HG03108 (cell line): ENCODE results near the gene RPLP1.
"Not testable (repeated sequence)": the region's sequence is repeated elsewhere in the genome, so short reads cannot be mapped to it uniquely, and the experiment has no call there.

ENCODE experiments used
- ATAC-seq: cut with Tn5 transposase; IDR thresholded peaks from one replicate; pipeline ENCODE4 v1.9.1; 2021; ENCODE audit warnings: moderate library complexity; ENCODE audit not compliant: unreplicated experiment

Gene RPLP1

DNA sequence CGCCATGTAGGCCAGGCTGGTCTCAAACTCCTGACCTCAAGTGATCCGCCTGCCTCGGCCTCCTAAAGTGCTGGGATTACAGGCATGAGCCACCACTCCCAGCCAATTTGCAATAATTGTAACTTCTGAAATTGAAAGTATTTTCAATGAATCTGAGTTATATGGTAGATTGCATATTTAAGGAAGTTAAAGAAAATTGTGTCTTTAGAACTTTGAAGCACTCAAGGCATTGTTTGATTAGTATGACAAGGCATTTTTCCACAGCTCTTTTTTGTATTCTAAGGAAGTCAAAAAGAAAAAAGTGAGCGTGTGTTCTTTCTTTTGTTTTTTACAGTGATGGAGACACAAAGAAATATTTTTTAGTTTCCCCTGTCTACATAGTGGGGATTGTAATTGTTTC, 15.7 kb upstream of the RPLP1 start:
- no peak for ATAC-seq

DNA sequence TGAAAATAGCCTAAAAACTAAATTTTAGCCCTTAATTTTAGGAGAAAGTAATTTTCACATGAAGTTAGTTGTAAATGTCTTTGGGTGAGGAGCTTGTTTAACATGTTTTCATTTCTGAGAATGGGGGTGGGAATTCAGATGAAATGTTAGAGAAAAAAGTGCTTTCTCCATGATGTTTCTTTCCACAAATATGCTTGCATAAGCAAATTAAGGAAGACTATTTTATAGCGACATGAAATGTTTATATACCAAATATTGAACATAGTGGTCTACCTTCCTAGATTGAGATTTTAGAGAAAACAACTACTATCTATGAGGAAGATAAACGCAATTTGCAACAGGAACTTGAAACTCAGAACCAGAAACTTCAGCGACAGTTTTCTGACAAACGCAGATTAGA, 13.0 kb upstream of the RPLP1 start:
- no peak for ATAC-seq

DNA sequence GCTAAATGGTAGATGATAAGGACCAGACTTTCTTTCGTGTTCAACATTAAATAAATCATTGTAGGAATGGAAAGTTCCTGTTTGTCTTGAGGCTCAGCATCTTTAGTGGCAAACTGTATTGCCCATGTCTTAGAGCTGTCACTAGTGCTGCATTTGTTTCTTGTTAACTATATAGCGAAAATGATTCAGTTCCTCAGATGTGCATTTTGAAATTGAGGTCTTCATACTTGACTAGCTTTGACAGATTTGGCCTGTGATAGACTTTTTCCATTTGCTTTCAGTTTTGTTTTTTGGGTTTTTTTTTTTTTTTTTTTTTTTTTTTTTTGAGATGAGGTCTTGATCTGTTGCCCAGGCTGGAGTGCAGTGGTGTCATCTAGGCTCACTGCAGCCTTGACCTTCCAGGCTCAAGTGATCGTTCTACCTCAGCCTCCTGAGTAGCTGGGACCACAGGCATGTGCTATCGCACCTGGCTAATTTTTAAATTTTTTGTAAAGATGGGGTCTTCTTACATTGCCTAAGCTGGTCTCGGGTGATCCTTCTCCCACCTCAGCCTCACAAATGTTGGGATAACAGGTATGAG, 9.5 kb upstream of the RPLP1 start:
- ATAC-seq = peak; percentile 54

DNA sequence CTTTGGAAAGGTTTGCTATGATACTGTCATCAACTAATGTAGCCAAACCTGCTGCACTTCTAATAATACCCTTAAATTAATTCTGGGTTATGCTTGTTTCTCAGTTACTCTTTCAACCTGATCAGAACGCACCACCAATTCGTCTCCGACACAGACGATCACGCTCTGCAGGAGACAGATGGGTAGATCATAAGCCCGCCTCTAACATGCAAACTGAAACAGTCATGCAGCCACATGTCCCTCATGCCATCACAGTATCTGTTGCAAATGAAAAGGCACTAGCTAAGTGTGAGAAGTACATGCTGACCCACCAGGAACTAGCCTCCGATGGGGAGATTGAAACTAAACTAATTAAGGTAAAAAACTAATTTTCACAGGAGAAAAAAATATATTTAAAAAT, 7.9 kb upstream of the RPLP1 start:
- ATAC-seq = no peak

DNA sequence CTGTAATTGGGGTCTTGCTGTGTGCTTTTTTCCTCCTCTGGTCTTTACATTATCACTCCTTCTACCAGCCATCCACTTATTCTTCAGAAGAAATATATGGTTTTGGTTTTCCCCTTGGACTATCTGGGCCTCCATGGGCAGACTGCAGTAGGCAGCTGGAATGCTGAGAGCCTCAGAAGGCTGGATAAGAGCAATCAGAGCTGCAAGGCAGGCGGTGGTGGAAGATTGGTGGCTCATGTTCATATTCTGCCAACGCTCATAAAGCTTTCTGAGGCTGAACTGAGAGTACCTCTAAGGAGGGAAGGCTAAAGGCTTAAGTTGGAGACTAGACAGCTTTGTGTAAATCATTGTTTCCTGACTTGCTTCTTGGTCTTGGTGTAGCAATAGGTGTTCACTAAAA, 5.7 kb upstream of the RPLP1 start:
- no peak for ATAC-seq

DNA sequence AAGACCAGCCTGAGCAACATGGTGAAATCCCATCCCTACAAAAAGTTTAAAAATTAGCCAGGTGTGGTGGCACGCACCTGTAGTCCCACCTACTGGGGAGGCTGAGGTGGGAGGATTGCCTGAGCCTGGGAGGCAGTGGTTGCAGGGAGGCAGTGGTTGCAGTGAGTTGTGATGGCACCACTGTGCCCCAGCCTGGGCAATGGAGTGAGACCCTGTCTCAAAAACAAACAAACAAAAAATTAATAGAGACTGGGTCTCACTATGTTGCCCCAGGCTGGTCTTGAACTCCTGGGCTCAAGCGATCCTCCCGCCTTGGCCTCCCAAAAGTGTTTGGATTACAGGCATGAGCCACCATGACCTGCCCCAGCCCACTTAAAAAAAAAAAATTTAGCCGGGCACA, 2.4 kb upstream of the RPLP1 start:
- not testable (repeated sequence) for ATAC-seq

DNA sequence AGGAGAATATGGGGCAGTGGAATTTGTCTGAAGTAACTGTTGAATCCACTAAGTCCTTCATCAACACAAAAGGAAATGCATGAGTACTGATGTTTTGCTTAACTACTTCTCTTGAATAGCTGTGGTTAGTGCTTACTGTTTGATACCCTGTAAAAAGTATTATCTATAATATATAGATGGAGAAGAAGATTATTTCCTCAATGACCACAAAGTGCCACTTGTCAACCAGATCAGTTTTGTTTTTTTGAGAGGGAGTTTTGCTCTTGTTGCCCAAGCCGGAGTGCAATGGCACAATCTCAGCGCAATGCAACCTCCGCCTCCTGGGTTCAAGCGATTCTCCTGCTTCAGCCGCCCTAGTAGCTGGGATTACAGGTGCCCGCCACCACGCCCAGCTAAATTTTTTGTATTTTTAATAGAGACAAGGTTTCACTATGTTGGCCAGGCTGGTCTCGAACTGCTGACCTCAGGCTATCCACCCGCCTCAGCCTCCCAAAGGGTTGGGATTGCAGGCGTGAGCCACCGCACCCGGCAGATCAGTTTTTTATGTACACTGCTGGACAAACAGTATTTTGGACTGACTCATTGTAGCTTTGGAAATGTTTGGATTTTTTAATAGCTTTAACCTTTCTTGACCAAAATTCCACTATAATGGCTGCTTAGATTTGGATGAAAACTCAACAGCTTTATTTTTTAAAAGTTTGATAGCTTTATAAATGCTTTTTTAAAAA, 1.5 kb upstream of the RPLP1 start:
- no peak for ATAC-seq

DNA sequence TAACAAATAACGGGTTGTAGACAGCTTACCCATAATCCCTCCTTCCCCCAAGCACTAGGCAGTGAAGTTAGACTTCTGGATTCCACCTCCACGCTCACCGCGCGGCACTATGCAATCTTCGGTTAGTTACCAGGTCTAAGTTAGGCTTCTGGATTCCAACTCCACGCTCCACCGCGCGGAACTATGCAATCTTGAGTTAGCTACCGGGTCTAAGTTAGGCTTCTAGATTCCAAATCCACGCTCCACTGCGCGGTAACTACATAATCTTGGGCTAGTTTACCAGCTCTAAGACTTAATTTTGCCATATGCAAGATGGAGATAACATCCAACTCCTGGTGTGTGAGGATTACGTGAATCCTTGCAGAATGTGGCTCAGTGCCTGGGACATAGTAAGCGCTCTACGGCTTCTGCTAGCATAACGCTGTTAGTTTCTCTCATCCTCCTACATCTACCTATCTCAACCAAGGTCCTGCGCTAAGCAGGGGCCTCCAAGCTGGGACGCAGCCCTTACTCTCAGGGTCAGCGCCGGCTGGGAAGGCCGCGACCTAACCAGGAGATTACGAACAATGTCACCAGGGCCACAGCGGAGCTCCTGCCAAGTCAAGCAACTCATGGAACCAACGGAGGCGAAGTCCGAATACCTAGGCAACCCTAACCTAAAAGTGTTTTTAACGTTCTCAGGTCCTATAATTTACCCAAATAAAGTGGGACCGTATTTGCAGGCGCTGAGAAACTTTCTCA, 497 bp upstream of the RPLP1 start:
- ATAC-seq = peak; percentile 21

DNA sequence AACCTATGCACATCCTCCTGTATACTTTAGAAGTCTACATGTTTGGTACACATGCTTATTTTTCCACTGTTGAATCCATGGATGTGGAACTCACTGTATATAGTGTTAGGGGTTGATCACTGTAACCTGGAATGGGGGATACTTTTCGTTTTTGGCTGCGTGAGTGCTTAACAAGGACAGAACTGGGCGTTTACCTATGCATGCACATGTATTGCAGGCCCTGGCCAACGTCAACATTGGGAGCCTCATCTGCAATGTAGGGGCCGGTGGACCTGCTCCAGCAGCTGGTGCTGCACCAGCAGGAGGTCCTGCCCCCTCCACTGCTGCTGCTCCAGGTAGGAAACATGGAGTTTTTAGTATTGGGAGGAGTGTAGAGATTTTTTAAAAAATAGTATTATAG, 2.3 kb downstream of the RPLP1 start:
- ATAC-seq = no peak

DNA sequence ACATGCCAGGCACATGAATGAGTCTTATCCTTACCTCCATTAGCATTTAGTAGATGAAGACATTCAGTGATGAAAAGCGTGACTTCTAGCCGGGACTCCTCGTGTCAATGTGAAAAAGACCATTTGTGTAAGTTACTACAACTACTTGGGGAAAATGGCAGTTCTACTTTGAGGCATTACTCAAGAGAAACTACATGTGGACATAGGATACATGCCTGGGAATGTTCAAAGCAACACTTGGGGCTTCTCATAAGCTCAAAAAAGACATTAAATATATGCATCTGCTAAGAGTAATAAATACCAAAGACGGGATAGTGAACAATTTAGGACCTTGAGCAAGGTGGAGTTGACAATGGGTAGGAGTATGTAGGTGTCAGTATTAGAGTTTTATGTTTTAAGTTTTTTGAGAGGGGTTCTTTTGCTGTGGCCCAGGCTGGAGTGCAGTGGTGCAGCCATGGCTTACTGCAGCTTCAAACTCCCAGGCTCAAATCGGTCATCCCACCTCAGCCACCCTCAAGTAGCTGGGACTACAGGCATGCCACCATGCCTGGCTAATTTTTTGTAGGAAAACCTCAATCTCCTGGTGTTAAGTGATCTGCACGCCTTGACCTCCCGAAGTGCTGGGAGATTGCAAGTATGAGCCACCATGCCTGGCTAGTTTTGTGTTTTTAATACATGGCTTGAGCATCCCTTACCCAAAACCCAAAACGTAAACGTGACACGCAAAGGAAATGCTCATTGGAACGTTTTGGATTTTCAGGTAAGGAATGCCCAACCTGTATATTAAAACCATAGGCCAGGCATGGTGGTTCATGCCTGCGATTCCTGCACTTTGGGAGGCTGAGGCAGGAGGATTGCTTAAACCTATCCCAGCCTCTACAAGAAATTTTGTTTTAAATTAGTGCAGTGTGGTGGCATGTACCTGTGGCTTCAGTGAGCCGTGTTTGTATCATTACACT, 3.9 kb downstream of the RPLP1 start:
- no peak for ATAC-seq

DNA sequence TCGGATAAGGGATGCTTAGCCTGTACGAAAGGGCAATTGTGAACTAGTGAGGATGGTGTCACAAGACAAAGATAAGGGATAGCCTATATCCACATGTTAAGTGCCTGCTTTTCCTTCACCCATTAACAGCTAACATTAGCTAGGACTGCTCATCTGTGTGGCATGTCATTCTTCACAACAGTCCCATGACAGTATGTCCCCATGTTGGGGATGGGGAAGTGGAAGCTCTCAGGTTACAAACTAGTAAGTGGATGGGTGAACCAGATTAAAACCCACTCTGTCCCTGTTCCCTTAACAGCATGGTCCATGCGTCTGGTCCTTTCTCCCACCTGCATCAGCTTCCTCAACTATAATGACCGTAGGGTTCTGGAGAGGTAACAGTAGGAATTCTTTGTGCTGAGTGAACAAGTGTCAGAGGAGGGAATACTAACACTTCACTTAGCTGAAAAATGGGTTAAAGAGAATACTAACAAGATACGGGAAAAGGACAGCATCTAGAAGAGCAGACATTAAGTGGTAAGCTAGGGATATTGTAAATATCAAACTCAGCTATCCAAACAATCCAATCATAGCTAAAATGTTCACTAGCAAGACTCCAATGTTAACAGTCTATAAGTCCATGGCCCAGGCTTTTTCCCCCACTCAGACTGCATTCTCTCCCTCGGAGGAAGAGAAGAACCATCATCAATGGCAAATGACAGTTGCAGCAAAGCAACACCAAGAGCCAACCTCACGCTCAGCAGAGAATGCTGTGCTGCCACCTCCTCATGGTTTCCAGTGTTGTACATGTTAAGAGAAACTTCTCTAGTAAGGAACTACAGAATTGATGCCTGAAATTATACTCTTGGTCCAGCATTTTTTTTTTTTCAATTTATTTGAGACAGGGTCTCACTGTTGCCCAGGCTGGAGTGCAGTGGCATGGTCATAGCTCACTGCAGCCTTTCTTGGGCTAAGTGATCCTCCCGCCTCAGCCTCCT, 5.0 kb downstream of the RPLP1 start:
- ATAC-seq = no peak

DNA sequence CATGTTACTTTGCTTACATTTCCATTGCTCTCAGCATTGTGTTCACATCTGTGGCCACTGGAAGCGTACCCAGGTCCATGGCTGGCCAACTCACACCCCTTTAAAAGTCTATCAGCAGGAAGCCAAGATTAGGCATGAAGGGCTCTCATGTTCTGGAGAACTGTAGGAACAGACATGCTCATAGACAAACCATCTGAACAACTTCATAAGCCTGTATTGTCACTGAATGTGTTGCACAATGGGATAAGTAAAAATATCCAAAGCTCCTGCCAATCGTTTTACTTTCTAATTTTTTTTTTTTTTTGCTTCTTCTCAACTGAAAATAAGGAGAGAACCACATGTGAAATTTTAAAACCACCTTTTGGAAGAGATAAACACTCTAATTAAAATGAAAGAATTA, 6.4 kb downstream of the RPLP1 start:
- ATAC-seq = no peak

DNA sequence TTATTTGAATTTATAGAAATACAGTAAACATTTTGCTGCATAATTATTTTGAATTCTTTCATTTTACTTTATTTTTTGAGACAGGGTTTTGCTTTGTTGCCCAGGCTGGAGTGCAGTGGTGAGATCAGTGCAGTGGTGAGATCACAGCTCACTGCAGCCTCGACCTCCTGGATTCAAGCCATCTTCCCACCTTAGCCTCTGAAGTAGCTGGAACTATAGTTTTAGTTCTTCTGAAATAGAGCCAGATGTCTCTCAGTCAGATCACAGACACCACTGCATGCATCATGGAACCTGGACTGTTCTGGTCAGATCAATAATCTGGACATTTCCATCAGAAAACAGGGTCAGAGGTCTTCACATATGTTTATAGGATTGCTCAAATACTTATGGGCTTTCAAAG, 7.9 kb downstream of the RPLP1 start:
- ATAC-seq = no peak

DNA sequence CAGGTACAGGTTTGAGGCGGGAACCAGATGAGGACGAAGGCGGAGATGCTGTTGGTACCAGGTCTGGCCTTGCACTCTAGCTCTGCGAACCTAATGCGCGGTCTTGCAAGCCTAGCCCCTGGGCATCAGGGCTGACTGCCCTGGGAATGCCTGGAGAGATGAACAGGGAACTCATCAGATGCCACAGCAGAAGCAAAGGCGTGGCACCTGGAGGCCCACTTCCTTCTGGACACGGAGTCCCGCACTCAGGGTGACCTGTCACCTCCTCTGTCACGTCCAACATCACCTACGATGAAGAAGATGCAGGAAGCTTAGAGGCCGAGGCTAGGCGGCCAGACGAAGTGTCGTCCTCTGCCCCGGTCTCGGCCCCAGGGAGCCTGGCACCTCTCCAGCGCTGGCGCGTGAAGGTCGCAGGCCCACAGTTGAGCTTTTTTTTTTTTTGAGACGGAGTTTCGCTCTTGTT, 9.4 kb downstream of the RPLP1 start:
- ATAC-seq = no peak

DNA sequence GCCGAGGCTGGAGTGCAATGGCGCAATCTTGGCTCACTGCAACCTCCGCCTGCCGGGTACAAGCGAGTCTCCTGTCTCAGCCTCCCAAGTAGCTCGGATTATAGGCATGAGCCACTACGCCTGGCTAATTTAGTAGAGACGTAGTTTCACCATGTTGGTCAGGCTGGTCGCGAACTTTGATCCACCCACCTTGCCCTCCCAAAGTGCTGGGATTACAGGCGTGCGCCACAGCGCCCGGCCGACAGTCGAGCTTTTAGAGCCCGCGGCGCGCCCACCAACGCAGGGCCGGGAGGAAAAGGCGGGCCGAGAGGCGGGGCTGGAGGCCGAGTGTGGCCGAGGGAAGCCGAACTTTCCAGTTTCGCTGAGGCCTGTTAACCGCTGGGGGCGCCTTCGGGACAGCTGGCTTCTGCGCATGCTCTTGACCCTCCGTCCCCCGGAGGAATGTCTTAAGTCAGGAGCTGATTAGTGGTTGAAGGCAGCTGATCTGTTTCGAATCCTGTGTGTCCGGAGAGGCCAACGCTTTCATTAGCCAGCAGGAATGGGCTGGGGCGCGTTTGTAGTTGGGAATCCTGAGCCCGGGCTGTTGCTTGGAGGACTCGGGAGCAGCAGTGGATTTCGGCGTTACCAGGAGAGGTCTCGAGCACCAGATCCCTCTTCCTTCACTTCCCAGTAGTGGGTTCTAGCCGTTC, 10.0 kb downstream of the RPLP1 start:
- ATAC-seq = peak; percentile 83

DNA sequence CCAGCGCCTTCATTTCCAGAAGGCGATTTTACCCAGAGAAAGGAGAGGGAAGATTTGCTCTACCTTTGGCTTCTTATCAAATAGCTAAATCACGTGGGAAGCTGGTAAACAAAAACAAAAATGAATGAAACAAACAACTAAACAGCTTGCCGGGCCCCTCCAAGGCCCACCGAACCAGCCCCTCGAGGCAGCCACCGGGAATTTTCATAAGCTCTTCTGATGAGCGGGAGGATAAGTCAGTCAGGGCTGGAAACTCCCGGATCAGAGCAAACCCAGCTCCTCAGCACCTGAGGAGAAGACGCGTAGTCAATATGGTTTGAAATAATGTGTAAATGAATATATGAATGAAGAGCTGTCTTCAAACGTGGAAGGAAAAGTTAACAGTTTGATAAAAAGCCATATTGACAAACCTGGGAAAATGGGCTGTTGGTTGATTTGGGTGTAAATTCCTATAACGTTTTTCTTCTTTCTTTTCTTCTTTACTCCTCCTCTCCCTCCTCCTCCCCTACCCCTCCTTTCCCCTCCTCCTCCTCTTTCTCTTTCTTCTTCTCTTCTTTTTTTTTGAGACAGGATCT, 10.7 kb downstream of the RPLP1 start:
- ATAC-seq = no peak

DNA sequence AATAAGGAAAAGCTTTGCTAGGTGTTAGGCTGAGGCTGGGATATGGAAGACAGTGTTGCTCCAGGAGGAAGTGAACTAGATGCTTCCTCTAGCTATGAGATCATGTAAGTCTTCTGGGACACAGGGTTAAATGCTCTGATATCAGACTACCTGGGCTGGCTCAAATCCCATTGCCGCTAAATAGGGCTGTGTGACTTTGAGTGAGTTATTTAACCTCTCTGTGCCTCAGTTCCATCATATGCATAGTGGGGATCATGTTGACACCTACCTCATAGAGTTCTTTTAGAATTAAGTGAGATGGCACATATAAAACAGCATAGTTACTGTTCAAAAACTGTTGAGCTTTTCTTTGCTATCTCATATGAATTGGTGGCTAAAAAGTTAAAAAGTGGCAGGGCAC, 12.6 kb downstream of the RPLP1 start:
- no peak for ATAC-seq

DNA sequence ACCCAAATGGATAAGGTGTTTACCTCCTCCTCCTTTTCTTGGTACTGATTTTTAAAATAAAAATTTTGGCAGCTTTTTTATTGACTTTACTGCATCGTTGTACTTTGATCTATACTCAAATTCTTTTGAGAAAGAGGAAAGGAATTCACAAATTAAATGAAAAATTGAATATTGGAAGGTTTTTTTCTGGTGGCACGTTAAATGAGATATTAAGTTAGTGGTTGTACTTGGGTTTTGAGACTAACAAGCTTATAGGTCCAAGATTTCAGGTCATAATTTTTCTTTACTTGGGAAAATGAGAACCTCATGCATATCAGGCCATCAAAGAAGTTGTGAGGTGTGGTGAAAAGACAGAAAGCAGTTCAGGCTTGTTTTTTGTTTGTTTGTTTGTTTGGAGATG, 14.1 kb downstream of the RPLP1 start:
- no peak for ATAC-seq

DNA sequence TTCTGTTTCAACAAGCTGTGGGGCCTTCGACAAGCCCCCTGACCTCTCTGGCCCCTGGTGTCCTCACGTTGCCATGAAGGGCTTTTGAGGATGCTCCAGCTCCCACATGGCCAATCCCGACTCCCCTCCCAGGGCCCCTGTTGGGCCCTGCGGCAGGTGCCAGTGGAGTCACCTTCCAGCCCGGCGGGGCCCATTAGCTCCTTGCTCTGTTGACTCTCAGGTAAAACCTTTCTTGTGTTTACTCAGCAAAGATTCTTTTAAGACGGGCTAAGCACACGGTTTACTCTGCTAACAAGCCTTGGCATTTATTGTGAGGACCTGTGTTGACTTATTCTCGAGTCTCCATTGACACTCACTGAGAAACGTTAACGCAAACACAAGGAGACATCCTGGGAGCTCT, 15.0 kb downstream of the RPLP1 start:
- ATAC-seq = no peak
